GM04503 (cell line): Measurements from ENCODE around the gene CYP46A1.
"Not testable (repeated sequence)": the region's sequence is repeated elsewhere in the genome, so short reads cannot be mapped to it uniquely, and the experiment has no call there.

Source experiments
- DNase-seq: peaks from one replicate; pipeline ENCODE4 v3.0.0-alpha.2; 2012; ENCODE audit warnings: low read depth

Gene CYP46A1

DNA sequence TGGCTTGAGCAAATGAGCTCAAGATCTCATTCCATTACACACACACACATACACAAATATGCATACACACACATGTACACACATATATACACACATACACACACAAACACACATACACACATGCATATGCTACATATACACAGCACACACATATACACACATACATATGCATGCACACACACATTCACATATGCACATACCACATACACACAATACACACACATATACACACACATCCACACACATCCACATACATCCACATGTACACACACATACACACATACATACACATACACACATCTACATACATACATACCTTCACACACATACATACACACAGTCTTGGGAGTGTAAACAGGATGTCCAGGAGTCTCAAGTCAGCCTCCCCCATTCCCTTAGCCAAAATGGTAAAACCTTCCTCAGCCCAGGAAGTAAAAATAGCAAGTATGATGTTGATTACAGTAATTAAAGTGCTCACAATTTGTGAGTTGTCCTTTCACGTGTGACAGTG lies 26.4 kb upstream of the CYP46A1 start:
- DNase-seq, result no peak

DNA sequence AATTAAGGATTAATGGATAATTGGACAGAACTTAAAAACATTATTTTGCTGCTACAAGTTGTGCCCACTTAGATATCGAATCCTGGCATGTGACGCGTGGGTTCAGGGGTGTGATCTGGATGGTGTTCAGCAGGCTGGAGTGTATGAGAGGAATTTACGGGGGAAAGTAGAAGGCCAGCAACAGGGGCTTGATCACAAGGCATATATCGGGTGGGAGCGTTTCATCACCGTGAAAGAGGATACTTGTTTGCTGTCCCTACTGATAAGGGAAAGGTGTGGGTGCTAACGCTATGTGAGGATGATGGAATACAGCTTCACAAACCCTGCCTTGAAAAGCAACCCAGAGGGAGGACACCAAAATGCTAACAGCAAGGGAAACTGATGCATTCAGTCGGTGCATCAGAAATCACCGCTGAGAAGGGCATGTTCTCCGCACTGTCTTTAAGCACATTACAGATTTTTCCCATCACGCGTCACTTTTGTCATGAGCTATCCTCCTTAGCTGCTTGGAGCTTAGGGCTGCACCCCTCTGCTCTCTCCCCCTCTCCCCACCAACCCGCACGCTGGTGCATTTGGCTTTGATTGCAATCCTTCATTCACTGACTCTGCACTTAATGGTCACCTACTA lies 25.8 kb upstream of the CYP46A1 start:
- no peak for DNase-seq

DNA sequence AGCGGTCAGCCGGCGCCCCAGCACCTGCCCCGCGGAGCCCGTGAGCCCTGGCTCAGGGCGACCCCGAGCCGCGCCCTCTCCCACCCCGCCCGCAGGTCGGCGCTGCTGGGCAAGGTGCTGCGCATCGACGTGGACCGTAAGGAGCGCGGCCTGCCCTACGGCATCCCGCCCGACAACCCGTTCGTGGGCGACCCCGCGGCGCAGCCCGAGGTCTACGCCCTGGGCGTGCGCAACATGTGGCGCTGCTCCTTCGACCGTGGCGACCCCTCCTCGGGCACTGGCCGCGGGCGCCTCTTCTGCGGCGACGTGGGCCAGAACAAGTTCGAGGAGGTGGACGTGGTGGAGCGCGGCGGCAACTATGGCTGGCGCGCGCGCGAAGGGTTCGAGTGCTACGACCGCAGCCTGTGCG lies 24.8 kb upstream of the CYP46A1 start:
- no peak for DNase-seq

DNA sequence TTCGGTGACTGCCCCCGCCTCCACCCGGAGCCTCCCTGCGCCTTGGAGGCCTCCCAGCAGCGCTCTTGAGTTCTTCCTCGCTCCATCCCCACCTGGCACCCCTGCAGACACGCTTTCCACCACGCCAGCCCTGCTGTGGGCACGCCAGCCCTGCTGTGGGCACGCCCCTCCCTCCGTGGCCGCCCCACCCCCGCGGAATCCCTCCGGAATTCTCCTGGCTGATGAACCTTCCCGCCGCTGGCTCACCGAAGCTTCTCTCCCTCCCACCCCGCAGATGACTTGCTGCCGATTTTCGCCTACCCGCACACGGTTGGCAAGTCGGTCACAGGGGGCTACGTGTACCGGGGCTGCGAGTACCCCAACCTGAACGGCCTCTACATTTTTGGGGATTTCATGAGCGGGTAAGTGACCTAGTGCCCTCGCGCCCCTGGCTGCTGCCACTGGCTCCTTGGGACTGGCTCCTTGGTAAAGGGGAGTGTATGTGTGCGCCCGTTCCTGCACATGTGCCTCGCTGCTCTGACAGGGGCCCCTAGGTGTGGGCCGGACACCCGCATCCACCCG lies 24.0 kb upstream of the CYP46A1 start:
- DNase-seq, result no peak

DNA sequence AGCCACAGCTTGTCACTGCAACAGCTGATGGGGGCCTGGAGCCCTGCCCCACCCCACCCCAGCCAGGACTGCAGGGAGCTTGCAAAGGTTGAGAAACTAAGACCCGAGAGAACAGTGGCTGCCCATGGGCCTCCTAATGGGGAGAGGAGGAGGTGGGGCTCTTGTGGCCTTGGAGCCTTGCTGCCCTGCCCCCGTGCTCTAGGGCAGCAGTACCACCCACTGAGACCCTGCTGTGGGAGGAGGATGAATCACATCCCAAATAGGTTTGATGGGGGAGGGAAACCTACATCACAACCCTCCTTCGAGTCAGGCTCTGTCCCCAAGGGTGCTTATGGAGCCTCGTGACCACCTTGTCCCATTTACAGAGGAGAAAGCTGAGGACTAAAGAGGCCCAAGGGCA lies 23.3 kb upstream of the CYP46A1 start:
- no peak for DNase-seq

DNA sequence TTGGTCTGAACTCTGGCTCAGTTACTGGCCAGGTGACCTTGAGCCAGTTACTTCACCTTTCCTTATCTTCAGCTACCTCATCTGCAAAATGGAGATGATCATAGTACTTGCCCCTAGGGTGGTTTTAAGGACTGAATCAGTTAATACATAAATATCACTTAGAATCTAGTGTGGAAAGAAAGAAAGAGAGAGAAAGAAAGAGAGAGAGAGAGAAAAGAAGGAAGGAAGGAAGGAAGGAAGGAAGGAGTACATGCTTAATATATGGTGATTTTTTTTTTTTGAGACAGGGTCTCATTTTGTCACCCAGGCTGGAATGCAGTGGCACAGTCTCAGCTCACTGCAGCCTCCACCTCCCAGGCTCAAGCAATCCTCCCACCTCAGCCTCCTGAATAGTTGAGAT lies 22.9 kb upstream of the CYP46A1 start:
- DNase-seq, result not testable (repeated sequence)

DNA sequence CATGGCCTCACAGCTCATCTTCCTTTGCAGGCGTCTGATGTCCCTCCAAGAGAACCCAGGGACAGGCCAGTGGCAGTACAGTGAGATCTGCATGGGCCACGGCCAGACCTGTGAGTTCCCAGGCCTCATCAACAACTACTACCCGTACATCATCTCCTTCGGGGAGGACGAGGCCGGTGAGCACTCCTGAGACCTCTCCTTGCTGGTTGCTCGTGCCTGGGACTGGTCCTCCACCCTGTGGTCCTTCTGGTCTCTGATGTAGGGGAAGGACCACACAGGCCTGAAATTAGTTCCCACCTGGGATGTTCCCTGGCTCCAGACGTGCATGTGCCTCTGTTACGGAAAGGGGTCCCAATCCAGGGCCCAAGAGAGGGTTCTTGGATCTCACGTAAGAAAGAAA lies 21.3 kb upstream of the CYP46A1 start:
- DNase-seq, result no peak

DNA sequence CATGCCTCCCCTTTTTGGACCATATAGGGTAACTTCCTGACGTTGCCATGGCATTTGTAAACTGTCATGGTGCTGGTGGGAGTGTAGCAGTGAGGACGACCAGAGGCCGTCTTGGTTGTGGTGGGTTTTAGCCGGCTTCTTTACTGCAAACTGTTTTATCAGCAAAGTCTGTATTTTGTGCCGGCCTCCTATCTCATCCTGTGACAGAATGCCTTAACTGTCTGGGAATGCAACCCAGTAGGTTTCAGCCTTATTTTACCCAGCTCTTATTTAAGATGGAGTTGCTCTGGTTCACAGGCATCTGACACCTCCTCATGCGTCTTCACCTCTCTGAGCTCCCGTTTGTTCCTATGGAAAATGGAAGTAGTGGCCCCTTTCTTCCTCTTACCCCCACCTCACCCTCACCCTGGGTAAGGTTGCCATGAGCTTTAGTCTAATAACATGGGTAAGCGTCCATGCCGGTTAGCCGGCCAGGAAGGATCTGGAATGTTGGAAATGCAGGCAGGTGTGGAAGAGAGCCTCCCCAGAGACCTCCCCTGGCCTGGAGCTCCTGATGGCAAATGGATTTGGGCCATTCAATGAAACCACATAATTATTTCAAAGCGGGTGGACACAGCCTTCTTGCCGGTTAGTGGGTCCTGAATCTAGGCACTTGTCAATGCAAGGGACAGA lies 20.6 kb upstream of the CYP46A1 start:
- no peak for DNase-seq

DNA sequence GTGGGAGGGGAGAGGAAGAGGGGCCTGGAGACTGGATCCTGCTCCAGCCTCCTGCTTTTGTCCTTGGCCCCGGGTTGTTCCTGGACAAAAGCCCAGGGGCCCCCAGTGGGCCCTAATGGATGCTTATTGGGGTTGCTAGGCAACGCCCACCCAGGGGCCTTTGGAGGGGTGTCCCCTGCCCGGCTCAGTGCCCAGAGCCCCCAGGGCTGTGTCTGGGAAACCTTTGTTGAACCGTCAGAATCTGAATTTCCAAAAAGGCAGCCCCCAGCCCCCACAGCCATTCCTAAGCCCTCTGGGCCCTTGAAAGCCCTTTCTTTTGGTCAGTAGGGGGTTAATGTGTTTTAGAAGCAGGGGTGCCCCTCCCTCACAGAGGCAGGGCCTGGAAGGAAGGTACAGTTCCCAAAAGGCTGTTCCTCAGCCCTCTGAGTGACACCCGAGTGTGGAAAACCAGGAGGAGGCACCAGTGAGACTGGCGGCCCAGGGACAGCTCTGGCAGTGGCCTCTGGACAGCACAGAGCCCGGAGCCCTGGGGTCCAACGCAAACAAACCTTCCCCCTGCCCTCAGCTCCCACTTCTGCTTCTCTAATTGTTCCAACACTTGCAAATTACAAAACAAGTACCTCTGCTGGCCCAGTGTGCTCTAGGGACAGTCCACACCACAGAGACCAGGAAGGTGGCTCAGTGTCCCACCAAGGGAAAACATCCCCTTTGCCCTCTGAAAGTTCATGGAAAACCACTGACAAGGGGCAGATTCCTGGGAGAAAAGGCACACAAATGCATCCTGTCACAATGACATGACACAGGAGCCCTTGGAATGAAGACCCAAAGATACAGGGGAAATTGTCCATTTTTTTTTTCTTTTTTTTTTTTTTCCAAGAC lies 19.8 kb upstream of the CYP46A1 start:
- DNase-seq, result no peak

DNA sequence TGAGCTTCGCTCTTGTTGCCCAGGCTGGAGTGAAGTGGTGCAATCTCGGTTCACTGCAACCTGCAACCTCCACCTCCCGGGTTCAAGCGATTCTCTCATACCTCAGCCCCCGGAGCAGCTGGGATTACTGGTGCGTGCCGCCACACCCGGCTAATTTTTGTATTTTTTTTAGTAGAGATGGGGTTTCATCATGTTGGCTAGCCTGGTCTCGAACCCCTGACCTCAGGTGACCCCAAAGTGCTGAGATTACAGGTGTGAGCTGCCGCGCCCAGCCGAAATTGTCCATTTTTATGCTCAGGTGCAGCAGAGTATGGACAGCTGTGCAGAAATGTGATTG lies 19.2 kb upstream of the CYP46A1 start:
- no peak for DNase-seq

DNA sequence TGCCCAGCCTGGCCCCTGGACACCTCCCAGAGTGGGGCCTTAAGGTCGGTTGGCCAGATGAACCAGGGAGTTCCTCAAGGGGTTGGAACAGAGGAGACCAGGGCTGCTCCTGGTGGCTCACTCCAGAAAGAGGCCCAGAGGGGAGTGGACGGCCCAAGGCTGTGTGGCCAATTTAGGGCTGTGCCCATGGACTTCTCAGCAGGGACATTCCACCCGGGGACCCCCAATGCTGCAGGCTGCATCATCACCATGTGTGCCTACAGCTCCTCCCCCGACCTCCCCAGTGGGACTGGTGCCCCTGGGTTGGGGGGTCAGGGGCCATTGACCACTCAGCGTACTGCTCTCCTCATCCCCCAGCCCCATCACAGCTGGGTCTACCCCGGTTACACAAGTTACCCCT lies 17.6 kb upstream of the CYP46A1 start:
- DNase-seq, result no peak

DNA sequence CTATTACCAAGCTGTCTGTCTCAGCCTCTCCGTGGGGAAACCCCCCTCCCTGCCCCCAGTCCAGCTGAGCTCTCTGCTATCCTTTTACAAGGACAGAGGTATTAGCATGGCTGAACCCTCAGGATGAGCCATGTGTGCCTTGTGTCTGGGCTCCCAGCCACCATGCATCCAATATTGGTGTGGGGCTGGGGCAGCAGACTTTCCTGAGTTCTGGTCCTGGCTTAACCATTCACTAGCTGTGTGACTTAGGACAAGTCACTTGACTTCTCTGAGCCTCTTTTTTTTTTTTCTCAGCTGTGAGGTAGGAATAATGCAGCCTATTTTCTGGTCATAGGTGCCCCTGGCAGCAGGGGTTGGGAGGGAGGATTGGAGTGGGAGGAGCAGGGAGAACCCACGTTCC lies 17.1 kb upstream of the CYP46A1 start:
- DNase-seq, result no peak

DNA sequence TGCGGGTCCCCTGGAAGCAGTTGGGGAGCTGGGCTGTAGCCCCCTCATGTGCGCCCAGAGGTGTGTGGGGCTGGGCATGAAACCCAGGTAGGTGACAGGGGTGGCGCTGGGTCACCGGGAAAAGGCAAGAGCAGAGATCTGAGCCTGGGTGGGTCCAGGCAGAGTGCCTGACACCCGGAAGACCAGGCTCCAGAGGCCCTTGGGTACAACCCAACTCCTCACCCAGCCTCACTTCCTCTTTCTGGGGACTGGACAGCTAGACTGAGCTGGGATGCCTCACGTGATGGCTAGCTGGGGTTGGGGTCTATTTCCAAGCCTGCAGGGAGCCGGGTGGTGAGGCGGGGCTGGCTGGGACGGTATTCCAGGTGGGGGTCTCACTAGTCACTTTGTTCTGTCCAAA lies 16.3 kb upstream of the CYP46A1 start:
- no peak for DNase-seq

DNA sequence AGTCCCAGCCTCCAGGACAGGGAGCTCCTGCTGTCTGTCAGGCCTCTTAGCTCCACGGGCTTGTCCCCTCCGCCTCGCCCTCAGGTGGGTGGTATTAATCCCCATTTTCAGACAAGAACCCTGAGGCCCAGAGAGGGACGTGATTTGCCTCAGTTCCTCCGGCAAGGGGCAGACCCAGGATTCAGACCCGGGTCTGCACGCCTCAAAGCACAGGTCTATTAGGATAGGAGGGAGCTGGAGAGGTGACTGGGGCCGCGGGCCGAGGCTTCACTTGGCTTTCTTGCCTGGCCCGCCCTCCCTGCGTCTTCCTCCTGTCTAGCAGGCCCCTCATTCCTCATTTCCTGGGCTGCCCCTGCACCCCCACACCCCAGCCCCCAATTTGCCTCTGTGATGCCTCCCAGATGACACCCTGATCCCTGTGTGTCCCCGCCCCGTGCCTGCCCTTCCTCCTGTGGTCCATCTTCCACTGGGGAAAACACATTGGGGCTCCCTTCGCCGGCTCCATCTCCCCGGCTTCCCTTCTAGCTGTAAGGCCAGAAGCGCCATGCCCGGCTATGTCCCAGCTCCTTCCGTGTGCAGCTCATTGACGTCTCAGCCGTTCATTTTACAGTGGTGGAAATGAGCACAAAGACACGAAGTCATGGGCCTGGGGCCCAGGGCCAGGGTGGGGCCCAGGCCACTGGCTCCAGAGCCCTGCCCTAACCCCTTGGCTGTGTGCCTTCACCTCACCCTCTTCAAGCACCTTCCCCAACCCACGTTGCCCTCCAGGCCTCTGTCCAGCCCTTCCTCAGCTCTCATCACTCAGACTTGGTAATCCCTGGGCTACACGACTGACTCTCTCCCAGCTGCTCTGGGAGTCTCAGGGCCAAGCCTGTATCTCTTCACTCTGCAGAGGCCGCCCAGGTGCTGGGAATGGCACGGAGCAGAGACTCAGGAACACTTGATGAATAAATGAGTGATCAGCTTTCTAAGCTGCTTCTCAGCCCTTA lies 15.5 kb upstream of the CYP46A1 start:
- no peak for DNase-seq

DNA sequence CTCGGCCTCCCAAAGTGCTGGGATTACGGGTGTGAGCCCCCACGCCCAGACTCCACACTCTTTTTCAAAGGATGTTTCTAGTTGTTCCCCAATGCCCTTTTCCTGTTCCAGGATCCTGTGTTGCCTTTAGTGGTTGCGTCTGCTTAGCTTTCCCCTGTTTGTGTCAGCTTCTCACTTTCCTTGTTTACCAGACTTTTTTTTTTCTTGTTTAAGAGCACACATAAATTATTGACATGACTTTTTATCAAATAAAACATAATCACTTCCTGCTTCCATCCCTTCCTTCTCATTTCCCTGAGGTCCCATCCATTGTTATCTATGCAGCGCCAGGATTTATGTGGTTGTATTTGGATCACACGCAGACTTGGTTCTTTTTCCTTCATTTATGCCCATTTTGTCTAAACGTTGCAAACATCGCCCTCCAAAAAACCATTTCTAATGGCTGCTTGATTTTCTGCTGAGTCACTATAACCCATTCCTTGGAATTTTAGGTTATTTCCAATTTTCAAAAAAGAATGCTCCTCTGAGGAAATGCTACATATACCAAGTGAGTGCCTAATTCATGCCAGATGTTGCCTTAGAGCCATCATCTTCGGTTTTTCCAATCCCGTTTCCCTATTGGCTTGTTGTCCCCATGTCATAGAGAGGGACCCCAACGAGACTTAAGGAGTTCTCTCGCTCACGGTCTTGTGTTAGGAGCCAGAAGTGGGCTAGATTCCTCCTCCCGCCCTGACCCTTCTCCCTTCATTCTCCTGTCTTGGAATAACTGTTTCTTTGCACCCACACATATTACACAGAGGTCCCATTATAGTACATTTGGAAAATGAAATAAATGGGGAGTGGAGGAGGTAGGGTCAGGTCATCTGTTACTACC lies 13.5 kb upstream of the CYP46A1 start:
- DNase-seq, result no peak

DNA sequence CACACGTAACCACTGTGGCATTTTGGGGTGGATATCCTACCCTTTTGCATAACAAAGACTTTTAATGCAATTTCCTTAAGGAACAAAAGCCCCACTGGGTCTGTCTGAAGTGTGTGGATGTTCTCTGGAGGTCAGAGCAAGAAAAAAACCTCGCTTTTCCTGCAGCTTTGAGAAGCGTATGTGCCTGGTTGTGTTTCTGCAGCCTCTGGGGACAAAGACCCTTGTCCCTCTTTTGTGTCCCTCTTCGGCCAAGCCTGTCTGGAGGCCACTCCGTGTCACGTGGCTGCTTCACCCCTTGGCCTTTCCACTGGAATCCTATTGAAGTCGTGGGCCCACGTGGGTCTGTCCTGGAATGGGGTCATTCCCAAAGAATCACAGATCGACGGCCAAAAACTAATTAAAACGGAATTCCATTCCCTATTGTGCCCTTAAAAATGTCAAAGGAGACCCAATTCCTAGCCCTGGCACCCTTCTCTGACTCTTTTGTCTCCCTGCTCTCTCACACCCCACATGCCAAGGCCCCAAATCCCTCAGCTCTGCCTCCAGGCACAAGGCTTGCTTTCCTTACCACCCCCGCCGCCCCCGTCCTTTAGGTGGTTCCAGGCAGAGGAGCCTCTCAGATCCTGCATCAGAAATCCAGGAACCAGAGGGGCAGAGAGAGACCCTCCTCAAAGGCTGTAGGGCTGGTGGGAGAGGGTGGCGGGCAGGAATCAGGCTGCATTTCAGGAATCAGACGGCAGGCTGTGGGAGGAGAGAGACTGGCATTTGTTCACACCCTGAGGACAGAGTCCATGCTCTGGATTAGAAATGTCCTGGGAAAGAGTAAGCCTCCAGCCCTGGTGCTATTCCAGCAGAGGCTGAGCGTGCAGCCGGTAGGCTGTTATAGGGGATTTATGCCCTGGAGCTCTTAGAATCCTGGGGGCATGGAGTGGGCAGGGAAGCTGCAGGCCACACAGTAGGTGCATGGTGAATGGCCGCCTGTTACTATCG lies 12.6 kb upstream of the CYP46A1 start:
- DNase-seq, result no peak

DNA sequence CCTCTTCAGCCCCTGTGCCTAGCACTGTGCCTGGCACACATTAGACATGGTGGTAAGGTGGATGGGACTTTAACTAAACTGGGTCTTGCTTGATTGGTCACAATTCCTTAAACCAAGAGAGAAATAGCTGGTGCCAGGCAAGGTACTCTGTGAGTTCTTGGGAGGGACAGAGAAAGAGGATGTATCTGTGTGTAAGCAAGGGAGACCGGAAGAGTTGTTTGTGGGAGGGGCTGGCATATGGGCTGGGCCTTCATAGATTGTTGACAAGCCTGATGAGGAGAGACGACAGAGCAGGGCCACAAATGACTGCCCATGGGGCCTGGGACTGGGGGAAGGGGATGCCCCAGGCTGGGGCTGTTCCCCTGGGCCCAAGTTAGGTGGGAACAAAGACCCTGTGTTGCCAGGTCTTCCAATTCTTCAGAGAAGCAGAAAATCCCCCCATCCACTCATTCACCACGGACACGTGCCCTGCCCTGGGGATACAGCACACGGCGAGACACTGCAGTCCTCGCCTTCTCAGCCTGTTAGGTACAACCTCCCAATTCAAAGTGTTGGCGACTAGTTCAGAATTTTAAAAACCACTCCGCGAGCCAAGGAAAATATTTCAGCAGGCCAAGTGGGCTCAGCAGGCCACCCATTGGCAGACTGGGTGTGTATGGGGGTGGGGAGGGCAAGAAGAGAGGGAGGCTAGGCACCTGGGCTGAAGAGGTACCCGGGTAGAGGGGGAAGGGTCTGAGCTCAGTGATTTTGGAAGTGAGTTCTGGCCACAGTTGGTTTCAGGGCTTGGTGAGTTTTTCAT lies 11.4 kb upstream of the CYP46A1 start:
- DNase-seq, result no peak

DNA sequence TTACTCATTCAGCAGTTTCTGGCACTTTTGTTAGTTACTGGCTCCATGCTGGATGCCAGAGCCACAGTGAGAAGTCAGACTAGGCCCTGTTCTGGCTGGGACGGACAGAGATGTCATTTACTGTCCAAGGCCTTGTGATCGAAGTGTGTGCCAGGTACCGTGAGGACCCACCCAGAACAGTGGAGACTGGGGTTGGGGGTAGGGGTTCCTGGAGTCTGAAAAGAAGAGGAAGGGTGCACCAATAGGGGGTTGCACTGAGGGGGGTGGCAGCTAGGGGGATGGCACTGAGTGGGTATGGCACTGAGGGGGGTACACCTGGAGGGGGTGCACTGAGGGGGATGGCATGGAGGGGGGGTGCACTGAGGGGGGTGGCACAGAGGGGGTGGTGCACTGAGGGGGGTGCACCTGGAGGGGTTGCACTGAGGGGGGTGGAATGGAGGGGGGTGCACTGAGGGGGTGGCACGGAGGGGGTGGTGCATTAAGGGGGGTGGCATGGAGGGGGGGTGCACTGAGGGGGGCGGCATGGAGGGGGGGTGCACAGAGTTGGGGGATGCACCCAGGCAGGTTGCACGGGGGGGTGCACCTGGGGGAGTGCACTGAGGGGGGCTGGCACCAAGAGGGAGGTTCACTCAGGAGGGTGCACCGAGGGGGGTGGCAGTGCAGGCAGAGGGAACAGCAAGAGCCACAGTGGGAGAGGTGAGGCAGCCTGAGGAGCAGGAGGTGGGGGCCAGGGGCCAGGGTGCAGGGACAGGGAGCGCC lies 10.6 kb upstream of the CYP46A1 start:
- no peak for DNase-seq
